ENCODE measurements around the gene MUSK.

DNA sequence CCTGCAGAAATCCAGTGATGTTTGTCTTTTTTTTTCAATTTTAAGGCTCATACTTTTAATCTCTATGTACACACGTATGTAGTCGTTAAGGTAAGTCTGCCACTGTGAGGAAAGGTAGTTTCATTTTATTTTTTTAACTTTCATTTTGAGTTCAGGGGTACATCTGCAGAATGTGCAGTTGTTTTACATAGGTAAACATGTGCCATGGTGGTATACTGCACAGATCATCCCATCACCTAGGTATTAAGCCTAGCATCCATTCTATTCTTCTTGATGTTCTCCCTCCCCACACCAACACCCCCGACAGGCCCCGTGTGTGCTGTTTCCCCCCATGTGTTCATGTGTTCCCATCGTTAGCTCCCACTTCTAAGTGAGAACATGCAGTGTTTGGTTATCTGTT lies 19.7 kb downstream of the MUSK start:
- TF ChIP-seq, protein P1, sequence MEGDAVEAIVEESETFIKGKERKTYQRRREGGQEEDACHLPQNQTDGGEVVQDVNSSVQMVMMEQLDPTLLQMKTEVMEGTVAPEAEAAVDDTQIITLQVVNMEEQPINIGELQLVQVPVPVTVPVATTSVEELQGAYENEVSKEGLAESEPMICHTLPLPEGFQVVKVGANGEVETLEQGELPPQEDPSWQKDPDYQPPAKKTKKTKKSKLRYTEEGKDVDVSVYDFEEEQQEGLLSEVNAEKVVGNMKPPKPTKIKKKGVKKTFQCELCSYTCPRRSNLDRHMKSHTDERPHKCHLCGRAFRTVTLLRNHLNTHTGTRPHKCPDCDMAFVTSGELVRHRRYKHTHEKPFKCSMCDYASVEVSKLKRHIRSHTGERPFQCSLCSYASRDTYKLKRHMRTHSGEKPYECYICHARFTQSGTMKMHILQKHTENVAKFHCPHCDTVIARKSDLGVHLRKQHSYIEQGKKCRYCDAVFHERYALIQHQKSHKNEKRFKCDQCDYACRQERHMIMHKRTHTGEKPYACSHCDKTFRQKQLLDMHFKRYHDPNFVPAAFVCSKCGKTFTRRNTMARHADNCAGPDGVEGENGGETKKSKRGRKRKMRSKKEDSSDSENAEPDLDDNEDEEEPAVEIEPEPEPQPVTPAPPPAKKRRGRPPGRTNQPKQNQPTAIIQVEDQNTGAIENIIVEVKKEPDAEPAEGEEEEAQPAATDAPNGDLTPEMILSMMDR (IDR thresholded peaks at IDR 0.05): no peak
- no peak for TF ChIP-seq EZH2phosphoT487 (IDR thresholded peaks at IDR 0.05)

Data from neural progenitor cell (in vitro differentiated cells).